Activated CD4-positive, alpha-beta T cell treated with anti-CD3 and anti-CD28 coated beads, Interleukin-2, amount 10 ng/mL, durations not matched to agents 7 days and 5 days (primary cell): ENCODE data around the gene KCTD19. TPM values are rescaled to one million over a fixed set of nuclear protein-coding genes. Genes with fewer than 3 reads are reported as not detected.
A peak's percentile ranks its signal among the peaks of the same experiment; 100 is the strongest.
"Not testable (repeated sequence)": the region's sequence is repeated elsewhere in the genome, so short reads cannot be mapped to it uniquely, and the experiment has no call there.

ENCODE experiments used
- CTCF ChIA-PET: fragments of 350-600 bp; sonication (Branson Sonifier 250); formaldehyde crosslinking; loops from one replicate; lab custom pipeline; 2021; ENCODE audit warnings: antibody characterized with exemption; lab: Charles Lee
- POLR2A ChIA-PET: fragments of 350-600 bp; sonication (Branson Sonifier 250); formaldehyde crosslinking; loops from one replicate; lab custom pipeline; 2021; ENCODE audit warnings: antibody characterized with exemption; lab: Charles Lee
- DNase-seq: peaks from one replicate; pipeline ENCODE4 v3.0.0-alpha.2; 2020
- H3K27ac Mint-ChIP-seq: one replicate; pipeline ENCODE4 v1.8.0; 2021; ENCODE audit warnings: mild to moderate bottlenecking, moderate library complexity, mixed read lengths
- H3K27me3 Mint-ChIP-seq: one replicate; pipeline ENCODE4 v1.8.0; 2021; ENCODE audit warnings: mixed read lengths
- H3K36me3 Mint-ChIP-seq: one replicate; pipeline ENCODE4 v1.8.0; 2021; ENCODE audit warnings: low read depth, mixed read lengths
- H3K4me1 Mint-ChIP-seq: one replicate; pipeline ENCODE4 v1.8.0; 2021; ENCODE audit warnings: mixed read lengths
- H3K4me3 Mint-ChIP-seq: one replicate; pipeline ENCODE4 v1.8.0; 2021; ENCODE audit warnings: mild to moderate bottlenecking, moderate library complexity, mixed read lengths
- H3K9me3 Mint-ChIP-seq: one replicate; pipeline ENCODE4 v1.8.0; 2021; ENCODE audit warnings: mixed read lengths
- total RNA-seq, 2 experiments: library from RNA; stranded (reverse); gene quantifications; one replicate each; pipeline ENCODE4 v1.2.3, GENCODE V29; 2021

KCTD19 gene
- total RNA-seq = not detected

DNA sequence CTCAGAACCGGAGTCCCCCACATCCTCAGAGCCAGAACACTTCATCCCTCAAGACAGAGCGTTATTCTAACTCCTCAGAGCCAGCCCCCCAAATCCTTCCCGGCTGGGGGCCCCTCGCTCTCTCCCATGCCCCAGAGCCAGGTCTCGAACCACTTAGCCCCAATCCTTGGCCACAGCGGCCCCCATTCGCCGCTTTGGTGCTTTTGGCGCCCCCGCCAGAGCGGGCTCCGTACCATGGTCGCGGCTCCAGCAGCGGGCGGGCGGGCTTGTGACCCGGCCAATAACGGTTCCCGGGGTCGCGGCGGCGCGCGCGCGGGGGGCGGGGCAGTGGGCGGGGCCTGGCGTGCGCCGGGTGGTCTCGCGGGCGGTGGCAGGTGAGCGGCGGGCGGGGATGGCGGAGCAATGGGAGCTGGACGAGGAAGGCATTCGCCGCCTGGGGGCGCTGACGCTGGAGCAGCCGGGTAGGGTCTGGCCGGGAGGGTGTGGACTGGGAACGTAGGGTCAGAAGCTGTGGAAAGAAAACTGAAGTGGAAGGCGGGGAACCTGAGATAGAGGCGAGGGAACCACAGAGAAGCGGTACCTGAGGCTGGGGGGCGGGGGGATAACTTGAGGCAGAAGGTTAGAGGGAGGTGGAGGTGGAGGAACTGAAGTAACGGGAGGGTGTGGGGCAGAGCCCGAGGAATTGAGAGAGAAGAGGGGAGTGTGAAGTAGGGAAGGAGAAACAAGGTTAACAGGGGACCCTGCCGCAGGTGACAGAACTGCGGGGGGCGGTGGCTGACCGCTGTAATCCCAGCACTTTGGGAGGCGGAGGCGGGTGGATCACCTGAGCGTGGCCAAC lies at the start of gene KCTD19, which contains the start of gene LRRC36:
Gene KCTD19, minus strand, starts transcription at position 270 of the 838 bp plus-strand sequence. Its CDS starts 34 bp downstream, at position 236.
Gene LRRC36, plus strand, starts transcription at position 344 of the 838 bp plus-strand sequence. Its CDS starts 48 bp downstream, at position 392.
- Mint-ChIP-seq H3K4me3 (peak within 1 kb of the TSS; percentile 57), H3K4me1 (peaks cover 8% of the 10 kb centered on the region), H3K27me3 (peaks cover 45% of the 10 kb centered on the region), H3K27ac (no peak within 1 kb of the TSS), H3K36me3 (no peaks in the 10 kb centered on the region), H3K9me3 (no peaks in the 10 kb centered on the region)
- POLR2A ChIA-PET = no interaction called here
- DNase-seq = peak; percentile 37
- CTCF ChIA-PET = interaction anchor here (0.6 to 3.1 kb wide), 11 partner anchors 10 to 586 kb away, joined by 3 to 9 read pairs (median 3); no protein-coding TSS in a partner anchor

DNA sequence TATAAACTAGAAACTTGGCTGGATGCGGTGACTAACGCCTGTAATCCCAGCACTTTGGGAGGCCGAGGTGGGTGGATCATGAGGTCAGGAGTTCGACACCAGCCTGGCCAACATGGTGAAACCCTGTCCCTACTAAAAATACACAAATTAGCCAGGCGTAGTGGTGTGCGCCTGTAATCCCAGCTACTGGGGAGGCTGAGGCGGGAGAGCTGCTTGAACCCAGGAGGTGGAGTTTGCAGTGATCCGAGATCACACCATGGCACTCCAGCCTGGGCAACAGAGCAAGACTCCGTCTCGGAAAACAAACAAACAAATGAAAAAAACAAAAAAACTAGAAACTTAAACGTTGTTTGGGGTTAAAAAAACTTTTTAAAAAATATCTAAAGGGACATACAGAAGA lies 49.5 kb upstream of the KCTD19 start:
- CTCF ChIA-PET = interaction anchor here (1.3 kb wide), 1 partner anchor 23 kb away, joined by 4 read pairs; no protein-coding TSS in a partner anchor
- H3K27ac Mint-ChIP-seq, DNase-seq, H3K4me1 Mint-ChIP-seq, H3K9me3 Mint-ChIP-seq, H3K36me3 Mint-ChIP-seq, POLR2A ChIA-PET, H3K27me3 Mint-ChIP-seq, H3K4me3 Mint-ChIP-seq: not testable (repeated sequence)

DNA sequence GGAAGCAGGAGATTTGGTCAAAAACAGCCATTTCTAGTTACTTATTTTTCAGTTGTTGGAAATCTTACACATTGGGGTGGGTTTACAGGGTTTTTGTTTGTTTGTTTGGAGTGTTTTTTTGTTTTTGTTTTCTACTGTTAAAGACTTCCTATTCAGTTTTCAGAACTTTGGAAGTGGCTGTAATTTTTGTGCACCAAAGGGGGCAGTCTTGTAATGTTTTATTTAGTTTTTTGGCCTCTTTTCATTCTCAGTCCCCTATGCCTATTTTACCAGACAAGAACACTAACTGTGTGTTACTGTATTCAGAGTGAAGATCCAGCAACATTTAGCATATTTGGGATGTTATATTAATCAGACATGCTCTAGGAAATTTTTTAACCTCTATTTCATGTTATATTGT lies 46.1 kb upstream of the KCTD19 start:
- H3K4me3 Mint-ChIP-seq = no peak overlapping the region
- CTCF ChIA-PET = interaction anchor here (1.5 kb wide), 1 partner anchor 28 kb away, joined by 3 read pairs; no protein-coding TSS in a partner anchor
- H3K4me1 Mint-ChIP-seq = no peaks in the 10 kb centered on the region
- peaks cover 5% of the 10 kb centered on the region for H3K27me3 Mint-ChIP-seq
- DNase-seq = no peak
- no peaks in the 10 kb centered on the region for H3K36me3 Mint-ChIP-seq
- no peak overlapping the region for H3K27ac Mint-ChIP-seq
- no peaks in the 10 kb centered on the region for H3K9me3 Mint-ChIP-seq
- POLR2A ChIA-PET = no interaction called here

DNA sequence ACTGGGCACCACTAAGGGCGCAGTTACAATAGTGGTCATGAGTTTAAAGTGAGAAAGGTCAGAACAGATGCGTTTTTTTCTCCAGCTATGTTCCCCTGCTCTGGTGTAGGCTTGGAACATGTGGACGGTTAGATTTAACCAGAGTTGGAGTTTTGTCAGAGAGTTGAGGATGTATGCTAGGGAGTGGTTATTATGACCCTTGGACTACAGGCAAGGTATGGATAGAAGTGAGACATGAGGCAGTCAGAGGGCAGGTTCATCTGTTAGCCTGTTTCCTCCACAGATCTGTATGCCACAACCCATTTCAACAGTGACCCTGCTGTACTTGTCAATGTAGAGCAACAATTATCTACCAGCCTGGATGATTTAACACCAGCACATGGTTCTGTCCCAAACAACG lies 44.1 kb upstream of the KCTD19 start:
- ChIA-PET POLR2A (no interaction called here), CTCF (interaction anchor here (0.5 kb wide), 1 partner anchor 42 kb away, joined by 3 read pairs; no protein-coding TSS in a partner anchor)
- no peak for DNase-seq
- Mint-ChIP-seq H3K36me3 (no peaks in the 10 kb centered on the region), H3K27ac (no peak overlapping the region), H3K9me3 (no peaks in the 10 kb centered on the region), H3K27me3 (no peaks in the 10 kb centered on the region), H3K4me3 (no peak overlapping the region), H3K4me1 (peaks cover 1% of the 10 kb centered on the region)

DNA sequence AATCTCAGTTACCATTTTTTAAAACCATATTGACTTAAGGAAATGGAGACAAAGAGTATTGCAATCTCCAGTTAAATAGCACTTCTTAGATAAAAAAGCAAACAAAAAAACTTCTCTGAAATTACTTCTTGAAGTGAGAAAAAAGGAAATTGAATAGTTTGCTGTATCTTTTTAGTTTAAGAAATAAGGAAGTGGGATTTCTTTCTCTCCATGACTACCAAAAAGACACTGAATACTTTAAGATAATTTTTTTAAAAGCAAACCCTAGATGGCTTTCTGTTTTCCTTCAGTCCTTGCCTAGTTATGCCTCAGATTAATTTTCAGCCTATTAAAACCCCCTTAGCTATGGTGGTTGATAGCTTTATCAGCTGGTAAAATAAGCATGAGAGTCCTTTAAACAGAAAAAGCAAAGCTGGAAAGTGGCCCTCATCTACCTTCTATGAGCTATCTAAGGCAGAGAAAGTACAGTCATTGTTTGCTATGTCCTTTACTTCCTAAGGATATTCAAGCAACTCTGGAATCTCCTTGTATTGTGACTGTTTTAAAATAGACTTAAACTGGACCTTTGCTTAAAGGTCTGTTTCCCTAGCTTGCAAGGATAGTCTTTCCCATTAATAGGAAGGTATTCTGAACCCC lies 38.2 kb upstream of the KCTD19 start:
- H3K4me3 Mint-ChIP-seq = no peak overlapping the region
- no peaks in the 10 kb centered on the region for H3K36me3 Mint-ChIP-seq
- peaks cover 10% of the 10 kb centered on the region for H3K27me3 Mint-ChIP-seq
- H3K9me3 Mint-ChIP-seq = no peaks in the 10 kb centered on the region
- DNase-seq = no peak
- no peak overlapping the region for H3K27ac Mint-ChIP-seq
- ChIA-PET POLR2A (no interaction called here), CTCF (no interaction called here)
- H3K4me1 Mint-ChIP-seq = peaks cover 9% of the 10 kb centered on the region

DNA sequence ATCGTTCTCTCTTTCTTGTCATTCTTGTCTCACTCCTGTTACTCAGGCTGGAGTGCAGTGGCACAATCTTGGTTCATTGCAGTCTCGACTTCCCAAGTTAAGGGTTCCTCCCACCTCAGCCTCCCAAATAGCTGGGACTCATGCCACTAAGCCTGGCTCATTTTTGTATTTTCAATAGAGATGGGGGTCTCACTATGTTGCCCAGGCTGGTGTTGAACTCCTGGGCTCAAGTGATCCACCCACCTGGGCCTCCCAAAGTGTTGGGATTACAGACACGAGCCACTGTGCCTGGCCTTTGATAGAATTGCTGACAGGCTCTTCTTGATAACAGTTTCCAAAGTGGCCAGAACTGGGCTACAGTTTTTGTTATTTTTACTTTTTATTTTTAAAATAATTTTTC lies 34.5 kb upstream of the KCTD19 start:
- CTCF ChIA-PET = no interaction called here
- Mint-ChIP-seq H3K27ac (no peak overlapping the region), H3K36me3 (no peaks in the 10 kb centered on the region), H3K4me1 (peaks cover 9% of the 10 kb centered on the region), H3K27me3 (peaks cover 13% of the 10 kb centered on the region), H3K9me3 (no peaks in the 10 kb centered on the region), H3K4me3 (no peak overlapping the region)
- POLR2A ChIA-PET = no interaction called here
- no peak for DNase-seq

DNA sequence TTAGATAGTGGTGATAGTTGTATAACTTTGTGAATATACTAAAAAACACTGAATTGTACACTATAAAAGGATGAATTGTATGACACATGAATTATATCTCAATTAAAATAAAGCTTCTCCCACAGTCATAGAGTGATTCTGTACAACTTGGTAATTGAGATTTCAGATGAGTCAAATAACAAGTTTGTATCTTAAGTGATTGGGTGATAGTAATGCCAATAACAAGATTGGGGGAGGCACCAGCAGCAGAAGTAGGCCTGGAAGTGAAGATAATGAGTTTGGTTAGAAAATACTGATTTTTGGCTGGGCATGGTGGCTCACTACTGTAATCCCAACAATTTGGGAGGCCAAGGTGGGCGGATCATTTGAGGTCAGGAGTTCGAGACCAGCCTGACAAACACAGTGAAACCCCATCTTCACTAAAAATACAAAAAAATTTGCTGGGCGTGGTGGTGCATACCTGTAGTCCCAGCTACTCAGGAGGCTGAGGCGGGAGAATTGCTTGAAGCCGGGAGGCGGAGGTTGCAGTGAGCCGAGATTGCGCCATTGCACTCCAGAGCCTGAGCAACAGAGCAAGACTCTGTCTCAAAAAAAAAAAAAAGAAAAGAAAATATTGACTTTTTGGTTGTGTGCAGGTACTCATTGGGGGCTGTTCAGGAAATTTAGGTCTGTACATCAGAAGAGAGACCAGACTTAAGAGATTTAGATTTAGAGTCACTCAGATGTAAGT lies 33.2 kb upstream of the KCTD19 start:
- H3K4me1 Mint-ChIP-seq, CTCF ChIA-PET, H3K27ac Mint-ChIP-seq, DNase-seq, H3K4me3 Mint-ChIP-seq, POLR2A ChIA-PET, H3K9me3 Mint-ChIP-seq, H3K36me3 Mint-ChIP-seq: not testable (repeated sequence)
- H3K27me3 Mint-ChIP-seq = peaks cover 12% of the 10 kb centered on the region

DNA sequence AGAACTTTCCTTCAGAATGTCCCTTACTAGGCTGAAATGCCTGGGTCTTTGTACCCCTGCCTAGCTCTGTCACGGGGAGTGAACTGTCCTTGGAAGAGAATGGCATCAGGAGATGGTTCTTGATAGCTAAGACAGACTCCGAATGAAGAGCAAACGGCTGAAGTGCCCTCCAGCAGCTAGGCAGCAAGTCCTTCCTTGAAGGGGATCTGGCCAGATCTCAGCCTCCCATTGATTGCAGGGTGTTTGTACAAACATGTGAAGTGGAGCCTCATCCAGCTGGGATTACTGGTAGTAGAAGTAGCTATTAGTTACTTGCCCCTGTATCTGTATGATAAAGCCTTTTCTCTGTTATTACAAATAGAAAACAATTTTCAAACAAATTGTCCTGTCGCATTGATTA lies 31.0 kb upstream of the KCTD19 start:
- H3K4me1 Mint-ChIP-seq = no peaks in the 10 kb centered on the region
- H3K27me3 Mint-ChIP-seq = peaks cover 10% of the 10 kb centered on the region
- H3K9me3 Mint-ChIP-seq = no peaks in the 10 kb centered on the region
- no peak for DNase-seq
- POLR2A ChIA-PET = interaction anchor here (0.6 kb wide), 1 partner anchor 452 kb away, joined by 3 read pairs; no protein-coding TSS in a partner anchor
- no peak overlapping the region for H3K27ac Mint-ChIP-seq
- H3K4me3 Mint-ChIP-seq = no peak overlapping the region
- H3K36me3 Mint-ChIP-seq = no peaks in the 10 kb centered on the region
- CTCF ChIA-PET = interaction anchor here (0.6 to 1.5 kb wide), 2 partner anchors 10 to 39 kb away, joined by 3 read pairs; no protein-coding TSS in a partner anchor

DNA sequence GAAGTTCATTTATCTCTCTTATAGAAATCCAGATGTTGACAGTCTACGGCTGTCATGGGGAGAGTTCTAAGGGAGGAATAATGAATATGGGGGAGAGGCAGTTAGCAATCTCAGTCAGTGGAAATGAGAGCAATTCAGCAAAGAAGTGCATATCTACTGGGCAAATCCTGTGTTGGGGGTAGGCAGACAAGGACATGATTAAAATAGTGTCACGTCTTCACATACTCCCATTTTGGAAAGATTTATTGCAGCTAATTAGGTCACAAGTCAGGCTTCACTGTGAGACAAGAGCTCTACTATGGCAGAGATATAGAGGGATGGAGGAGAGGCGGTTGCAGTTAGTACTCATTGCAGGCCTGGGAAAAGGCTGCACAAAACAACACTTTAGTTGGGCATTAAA lies 29.9 kb upstream of the KCTD19 start:
- no peak overlapping the region for H3K4me3 Mint-ChIP-seq
- POLR2A ChIA-PET = no interaction called here

DNA sequence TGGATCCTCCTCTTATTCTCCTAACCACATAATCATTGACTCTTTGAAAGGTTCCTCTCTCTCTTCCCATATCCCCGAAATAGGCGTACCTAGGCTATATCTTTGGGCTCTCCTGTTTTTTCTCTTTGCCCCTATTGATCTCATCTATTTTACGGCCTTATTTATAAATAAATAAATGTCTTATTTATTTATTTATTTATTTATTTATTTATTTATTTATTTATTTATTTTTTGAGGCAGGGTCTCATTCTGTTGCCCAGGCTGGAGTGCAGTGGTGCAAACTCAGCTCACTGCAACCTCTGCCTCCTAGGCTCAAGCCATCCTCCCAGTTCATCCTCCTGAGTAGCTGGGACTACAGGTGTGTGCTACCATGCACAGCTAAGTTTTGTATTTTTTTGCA lies 25.9 kb upstream of the KCTD19 start:
- H3K27ac Mint-ChIP-seq, H3K4me3 Mint-ChIP-seq, H3K36me3 Mint-ChIP-seq, H3K4me1 Mint-ChIP-seq, DNase-seq, H3K9me3 Mint-ChIP-seq, POLR2A ChIA-PET: not testable (repeated sequence)
- peaks cover 15% of the 10 kb centered on the region for H3K27me3 Mint-ChIP-seq
- CTCF ChIA-PET = interaction anchor here (0.8 to 1.5 kb wide), 4 partner anchors 14 to 92 kb away, joined by 3 to 4 read pairs (median 3); no protein-coding TSS in a partner anchor

More for the DNA sequence above, 29.9 kb upstream of the KCTD19 start:
- no peak for DNase-seq
- no peaks in the 10 kb centered on the region for H3K9me3 Mint-ChIP-seq
- no peak overlapping the region for H3K27ac Mint-ChIP-seq
- no peaks in the 10 kb centered on the region for H3K4me1 Mint-ChIP-seq
- H3K36me3 Mint-ChIP-seq = no peaks in the 10 kb centered on the region
- peaks cover 10% of the 10 kb centered on the region for H3K27me3 Mint-ChIP-seq
- CTCF ChIA-PET = interaction anchor here (1.0 kb wide), 1 partner anchor 23 kb away, joined by 4 read pairs; no protein-coding TSS in a partner anchor

DNA sequence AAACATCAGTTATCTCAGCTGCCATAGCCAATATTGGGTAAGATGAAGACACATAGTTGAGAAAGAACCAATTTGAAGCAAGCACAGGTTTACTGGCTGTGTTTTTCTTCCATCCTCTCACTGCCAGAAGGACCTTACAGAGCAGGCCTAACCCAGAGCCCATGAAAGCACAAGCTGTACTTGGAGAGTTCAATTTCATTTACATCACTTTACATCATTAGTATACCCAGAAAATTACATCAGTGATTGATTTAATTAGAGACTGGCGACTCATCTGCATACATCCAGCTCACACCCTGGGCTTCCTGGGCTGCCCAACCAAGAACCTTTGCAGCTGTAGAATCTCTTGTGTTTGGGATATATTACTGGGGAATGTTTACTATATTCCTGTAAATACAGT lies 23.8 kb upstream of the KCTD19 start:
- no peak for DNase-seq
- peaks cover 26% of the 10 kb centered on the region for H3K27me3 Mint-ChIP-seq
- no peaks in the 10 kb centered on the region for H3K36me3 Mint-ChIP-seq
- no peaks in the 10 kb centered on the region for H3K4me1 Mint-ChIP-seq
- ChIA-PET CTCF (interaction anchor here (0.7 to 1.0 kb wide), 2 partner anchors 89 to 100 kb away, joined by 3 to 4 read pairs; no protein-coding TSS in a partner anchor), POLR2A (no interaction called here)
- no peak overlapping the region for H3K4me3 Mint-ChIP-seq
- H3K9me3 Mint-ChIP-seq = no peaks in the 10 kb centered on the region
- H3K27ac Mint-ChIP-seq = no peak overlapping the region

DNA sequence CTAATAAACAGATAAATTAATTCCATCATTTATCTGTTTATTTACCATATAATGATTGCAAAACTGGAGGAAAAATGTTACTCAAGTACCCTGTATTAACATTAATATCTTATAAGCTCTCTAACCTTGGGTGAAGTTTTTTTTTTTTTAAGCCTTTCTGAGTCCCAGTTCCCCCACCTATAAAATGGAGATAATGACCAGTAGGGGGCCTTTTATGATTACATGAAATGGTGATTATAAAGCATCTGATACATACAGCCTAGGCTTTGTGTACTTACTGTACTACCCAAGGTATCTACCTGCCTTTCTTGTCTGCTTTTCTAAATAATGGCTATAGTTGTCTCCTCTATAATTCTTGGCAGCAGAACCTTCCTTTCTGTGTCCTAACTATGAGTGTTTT lies 22.6 kb upstream of the KCTD19 start:
- CTCF ChIA-PET = interaction anchor here (0.8 to 1.0 kb wide), 2 partner anchors 11 to 57 kb away, joined by 3 read pairs; no protein-coding TSS in a partner anchor
- no peak for DNase-seq
- POLR2A ChIA-PET = interaction anchor here (0.6 kb wide), 1 partner anchor 762 kb away, joined by 4 read pairs; no protein-coding TSS in a partner anchor
- Mint-ChIP-seq H3K27ac (no peak overlapping the region), H3K27me3 (peaks cover 23% of the 10 kb centered on the region), H3K4me3 (no peak overlapping the region), H3K4me1 (no peaks in the 10 kb centered on the region), H3K36me3 (no peaks in the 10 kb centered on the region), H3K9me3 (no peaks in the 10 kb centered on the region)
